ENCODE results near the gene BRD2. TPM values are rescaled to one million over a fixed set of nuclear protein-coding genes. Genes with fewer than 3 reads are reported as not detected.

BRD2 gene
- total and polyA plus RNA-seq, 9 of the 15 experiments (the other 6 are each of a cell fraction or from before 2014, with no cell fraction given): 19.0 to 252 (median 181) TPM

DNA sequence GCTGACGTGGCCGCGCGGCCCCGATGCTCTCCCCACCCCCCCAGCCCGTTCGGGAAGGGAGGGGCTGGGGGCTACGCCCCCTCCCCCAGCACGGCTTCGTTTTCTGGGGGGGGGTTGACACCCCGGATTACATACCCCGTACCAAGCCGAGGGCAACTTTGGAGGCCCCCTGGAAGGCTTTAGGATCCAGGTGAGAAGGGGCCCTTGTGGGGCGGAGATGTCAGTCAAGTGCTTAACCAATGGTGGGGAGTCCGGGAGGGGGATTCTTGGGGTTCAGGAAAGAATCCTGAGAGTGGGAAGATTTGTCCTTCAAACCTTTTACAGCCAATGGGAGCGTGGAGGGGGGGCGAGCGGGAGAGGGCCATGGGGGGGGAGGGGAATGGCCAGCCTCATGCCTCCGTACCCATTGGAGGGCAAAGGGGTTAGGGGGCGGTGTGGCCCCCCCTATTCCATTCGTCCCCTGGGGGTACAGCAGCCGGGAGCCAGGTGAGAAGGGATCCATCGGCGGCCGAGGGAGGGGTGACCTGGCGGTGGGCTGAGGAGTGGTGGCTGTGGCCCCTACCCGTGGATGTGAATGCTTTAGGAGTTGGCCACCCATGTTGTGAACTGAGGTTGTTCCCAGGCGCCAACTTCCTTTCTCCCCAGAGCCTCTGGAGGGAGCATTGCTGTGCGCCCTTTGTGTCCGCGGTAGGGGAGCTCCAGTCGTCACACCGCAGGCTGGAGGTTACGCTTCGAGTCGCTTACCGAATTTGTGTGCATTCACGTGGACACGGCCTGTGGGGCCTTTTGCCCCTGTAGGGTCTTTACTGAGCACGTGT lies 682 bp downstream of the BRD2 start (continued):
- TF ChIP-seq KLF13 (tag; IDR thresholded peaks at IDR 0.05; ENCODE audit: borderline replicate concordance, low read depth) (peak; percentile 68; the same call in 1 of the 2 replicates), ZNF232 (CRISPR knock-in tag; IDR thresholded peaks at IDR 0.05) (0 out of 2 replicates have a peak, but pooled peaks have one; percentile 63), C11orf30 (IDR thresholded peaks at IDR 0.05; ENCODE audit: low read depth) (no peak), POLR2A (conservative IDR thresholded peaks at IDR 0.05) (peak; percentile 82), FOXP1 (CRISPR knock-in tag; IDR thresholded peaks at IDR 0.05) (peak; percentile 41; the same call in 1 of the 2 replicates), NUFIP1 (IDR thresholded peaks at IDR 0.05; ENCODE audit: partially characterized antibody) (peak; percentile 51), IRF1 (CRISPR knock-in tag; IDR thresholded peaks at IDR 0.05; ENCODE audit: borderline replicate concordance) (0 out of 2 replicates have a peak, but pooled peaks have one; percentile 42), CREB5 (CRISPR knock-in tag; IDR thresholded peaks at IDR 0.05) (peak; percentile 70; the same call in 1 of the 2 replicates), ZFP30 (CRISPR knock-in tag; IDR thresholded peaks at IDR 0.05; ENCODE audit: borderline replicate concordance) (no peak), ZNF143 (CRISPR knock-in tag; IDR thresholded peaks at IDR 0.05) (peak; percentile 54; the same call in 1 of the 2 replicates), NFYB (IDR thresholded peaks at IDR 0.05; ENCODE audit: extremely low read depth, insufficient read length) (peak; percentile 52)
- TF ChIP-seq, protein P1, sequence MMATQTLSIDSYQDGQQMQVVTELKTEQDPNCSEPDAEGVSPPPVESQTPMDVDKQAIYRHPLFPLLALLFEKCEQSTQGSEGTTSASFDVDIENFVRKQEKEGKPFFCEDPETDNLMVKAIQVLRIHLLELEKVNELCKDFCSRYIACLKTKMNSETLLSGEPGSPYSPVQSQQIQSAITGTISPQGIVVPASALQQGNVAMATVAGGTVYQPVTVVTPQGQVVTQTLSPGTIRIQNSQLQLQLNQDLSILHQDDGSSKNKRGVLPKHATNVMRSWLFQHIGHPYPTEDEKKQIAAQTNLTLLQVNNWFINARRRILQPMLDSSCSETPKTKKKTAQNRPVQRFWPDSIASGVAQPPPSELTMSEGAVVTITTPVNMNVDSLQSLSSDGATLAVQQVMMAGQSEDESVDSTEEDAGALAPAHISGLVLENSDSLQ (IDR thresholded peaks at IDR 0.05): peak; percentile 91
- TF ChIP-seq, protein P2, sequence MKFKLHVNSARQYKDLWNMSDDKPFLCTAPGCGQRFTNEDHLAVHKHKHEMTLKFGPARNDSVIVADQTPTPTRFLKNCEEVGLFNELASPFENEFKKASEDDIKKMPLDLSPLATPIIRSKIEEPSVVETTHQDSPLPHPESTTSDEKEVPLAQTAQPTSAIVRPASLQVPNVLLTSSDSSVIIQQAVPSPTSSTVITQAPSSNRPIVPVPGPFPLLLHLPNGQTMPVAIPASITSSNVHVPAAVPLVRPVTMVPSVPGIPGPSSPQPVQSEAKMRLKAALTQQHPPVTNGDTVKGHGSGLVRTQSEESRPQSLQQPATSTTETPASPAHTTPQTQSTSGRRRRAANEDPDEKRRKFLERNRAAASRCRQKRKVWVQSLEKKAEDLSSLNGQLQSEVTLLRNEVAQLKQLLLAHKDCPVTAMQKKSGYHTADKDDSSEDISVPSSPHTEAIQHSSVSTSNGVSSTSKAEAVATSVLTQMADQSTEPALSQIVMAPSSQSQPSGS (CRISPR knock-in tag; IDR thresholded peaks at IDR 0.05): no peak
- TF ChIP-seq, protein P3, sequence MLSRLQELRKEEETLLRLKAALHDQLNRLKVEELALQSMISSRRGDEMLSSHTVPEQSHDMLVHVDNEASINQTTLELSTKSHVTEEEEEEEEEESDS (CRISPR knock-in tag; IDR thresholded peaks at IDR 0.05): no peak

All from K562 (cell line).